Neural cell (in vitro differentiated cells): ENCODE data around the gene USF1. TPM values are rescaled to one million over a fixed set of nuclear protein-coding genes. Genes with fewer than 3 reads are reported as not detected.

Experiments used
- H2AFZ ChIP-seq: fragments of 200-600, 300-800 bp; sonication (generic), shearing (Covaris generic); 2 replicates; pipeline ENCODE4 v1.6.0; 2014; ENCODE audit warnings: low read depth, mild to moderate bottlenecking, antibody characterized with exemption, low read length, moderate library complexity
- H3F3A ChIP-seq: fragments of 200-600 bp; shearing (Covaris generic); 2 replicates; pipeline ENCODE4 v1.6.1; 2016; ENCODE audit warnings: mild to moderate bottlenecking, moderate library complexity, mixed read lengths, antibody characterized with exemption, low read length; ENCODE audit not compliant: insufficient read depth, poor library complexity, severe bottlenecking
- H3K27ac ChIP-seq: fragments of 200-600, 300-800 bp; sonication (generic), shearing (Covaris generic); 2 replicates; pipeline ENCODE4 v1.5.1; 2014; ENCODE audit warnings: mild to moderate bottlenecking, low read length, moderate library complexity
- H3K27me3 ChIP-seq: fragments of 300-800, 200-600 bp; sonication (generic), shearing (Covaris generic); 2 replicates; pipeline ENCODE4 v1.6.0; 2014; ENCODE audit warnings: mild to moderate bottlenecking, low read depth, low read length, moderate library complexity; ENCODE audit not compliant: insufficient read depth
- H3K36me3 ChIP-seq: fragments of 300-800, 200-600 bp; sonication (generic), shearing (Covaris generic); 2 replicates; pipeline ENCODE4 v1.5.1; 2014; ENCODE audit warnings: mild to moderate bottlenecking, antibody characterized with exemption, low read length, moderate library complexity; ENCODE audit not compliant: insufficient read depth
- H3K4me2 ChIP-seq: fragments of 300-800, 200-600 bp; sonication (generic), shearing (Covaris generic); 2 replicates; pipeline ENCODE4 v1.6.0; 2014; ENCODE audit warnings: mild to moderate bottlenecking, low read length
- H3K4me3 ChIP-seq: fragments of 300-800, 200-600 bp; sonication (generic), shearing (Covaris generic); 2 replicates; pipeline ENCODE4 v1.5.1; 2014; ENCODE audit warnings: mild to moderate bottlenecking, low read length, moderate library complexity
- H3K79me2 ChIP-seq: fragments of 200-600 bp; shearing (Covaris generic); replicated peaks from 2 replicates; pipeline ENCODE4 v1.6.0; 2014; ENCODE audit warnings: mild to moderate bottlenecking, low read length, moderate library complexity; ENCODE audit not compliant: insufficient read depth
- H3K9ac ChIP-seq: fragments of 300-800, 200-600 bp; sonication (generic), shearing (Covaris generic); 2 replicates; pipeline ENCODE4 v1.6.1; 2016; ENCODE audit warnings: mild to moderate bottlenecking, low read length, mixed read lengths
- H3K9me2 ChIP-seq: fragments of 200-600 bp; shearing (Covaris generic); 2 replicates; pipeline ENCODE4 v1.6.1; 2016; ENCODE audit warnings: mild to moderate bottlenecking, low read length, mixed read lengths; ENCODE audit not compliant: insufficient read depth
- H3K9me3 ChIP-seq: fragments of 200-600, 300-800 bp; sonication (generic), shearing (Covaris generic); 2 replicates; pipeline ENCODE4 v1.6.1; 2016; ENCODE audit warnings: mild to moderate bottlenecking, mixed run types, low read length, moderate library complexity, mixed read lengths
- H4K20me1 ChIP-seq: fragments of 200-600 bp; shearing (Covaris generic); 2 replicates; pipeline ENCODE4 v1.6.1; 2016; ENCODE audit warnings: mild to moderate bottlenecking, mixed run types; ENCODE audit not compliant: insufficient read depth
- CTCF ChIP-seq: fragments of 450-650 bp; IDR thresholded peaks from 2 replicates; pipeline ENCODE4 v1.5.1; 2014; ENCODE audit warnings: antibody characterized with exemption, mild to moderate bottlenecking, moderate library complexity; ENCODE audit not compliant: poor library complexity, severe bottlenecking
- EP300 ChIP-seq: fragments of 450-650 bp; conservative IDR thresholded peaks from 2 replicates; pipeline ENCODE4 v1.6.1; 2014; ENCODE audit warnings: antibody characterized with exemption, mild to moderate bottlenecking, moderate library complexity; ENCODE audit not compliant: poor library complexity, severe bottlenecking
- EZH2 ChIP-seq: fragments of 200-600, 300-800 bp; shearing (Covaris generic), sonication (generic); IDR thresholded peaks from 2 replicates; pipeline ENCODE4 v1.6.1; 2014; ENCODE audit warnings: antibody characterized with exemption, low read length, borderline replicate concordance, mild to moderate bottlenecking; ENCODE audit not compliant: insufficient read depth, poor library complexity, severe bottlenecking
- MXI1 ChIP-seq: fragments of 450-650 bp; conservative IDR thresholded peaks from 2 replicates; pipeline ENCODE4 v1.6.1; 2014; ENCODE audit warnings: antibody characterized with exemption, mild to moderate bottlenecking; ENCODE audit not compliant: poor library complexity, severe bottlenecking
- POLR2AphosphoS5 ChIP-seq: IDR thresholded peaks from 2 replicates; pipeline ENCODE4 v1.6.1; 2012
- RAD21 ChIP-seq: fragments of 450-650 bp; conservative IDR thresholded peaks from 2 replicates; pipeline ENCODE4 v1.6.1; 2014; ENCODE audit warnings: antibody characterized with exemption, mild to moderate bottlenecking, moderate library complexity
- REST ChIP-seq: IDR thresholded peaks from 2 replicates; pipeline ENCODE4 v1.6.1; 2012; ENCODE audit warnings: borderline replicate concordance
- SMC3 ChIP-seq: fragments of 450-650 bp; conservative IDR thresholded peaks from 2 replicates; pipeline ENCODE4 v1.6.1; 2014; ENCODE audit warnings: antibody characterized with exemption, mild to moderate bottlenecking, moderate library complexity; ENCODE audit not compliant: poor library complexity
- TAF1 ChIP-seq: IDR thresholded peaks from 2 replicates; pipeline ENCODE4 v1.6.1; 2012; ENCODE audit warnings: low read depth
- polyA plus RNA-seq: library from polyadenylated mRNA; depleted of rRNA; stranded (reverse); fragments of >200 nt; gene quantifications from 2 replicates; pipeline ENCODE4 v1.2.3, GENCODE V29; 2014

Gene USF1
- polyA plus RNA-seq, 1 donor from 2014 or later = 366 TPM

- Histone ChIP-seq H3K9ac (peak within 1 kb of the TSS; percentile 58), H2AFZ (no peak within 1 kb of the TSS), H3K36me3 (peaks cover 19% of the 10 kb centered on the region), H4K20me1 (no peaks in the 10 kb centered on the region), H3K9me2 (no peaks in the 10 kb centered on the region), H3K9me3 (no peaks in the 10 kb centered on the region), H3K79me2 (peaks cover 9% of the 10 kb centered on the region), H3K27me3 (no peaks in the 10 kb centered on the region), H3F3A (peaks cover 5% of the 10 kb centered on the region), H3K4me2 (no peak within 1 kb of the TSS), H3K27ac (peak within 1 kb of the TSS; percentile 31), H3K4me3 (peak within 1 kb of the TSS; percentile 69)
- TF ChIP-seq EZH2 (no peak), REST (no peak), EP300 (no peak), POLR2AphosphoS5 (no peak), RAD21 (no peak), SMC3 (no peak), MXI1 (no peak), TAF1 (no peak), CTCF (no peak)
Observed at GRCh38 chr1:161038523-161039153, 7.1 kb downstream of the USF1 start, which contains the start of gene TSTD1. TSTD1 (minus strand) TSS chr1:161038964; CDS start chr1:161038889, 75 bp downstream.

- Histone ChIP-seq H3K4me2 (no peak overlapping the region), H3F3A (peaks cover 5% of the 10 kb centered on the region), H3K27ac (no peak overlapping the region), H3K79me2 (peaks cover 3% of the 10 kb centered on the region), H2AFZ (no peak overlapping the region), H3K9ac (peak overlapping the region; percentile 58), H3K36me3 (peaks cover 19% of the 10 kb centered on the region), H4K20me1 (no peaks in the 10 kb centered on the region), H3K4me3 (peak overlapping the region; percentile 69), H3K9me2 (no peaks in the 10 kb centered on the region), H3K27me3 (no peaks in the 10 kb centered on the region), H3K9me3 (no peaks in the 10 kb centered on the region)
- TF ChIP-seq RAD21 (no peak), SMC3 (no peak), POLR2AphosphoS5 (no peak), MXI1 (no peak), CTCF (no peak), REST (no peak), EZH2 (no peak), EP300 (no peak), TAF1 (no peak)
Observed at GRCh38 chr1:161037661-161038522, 7.9 kb downstream of the USF1 start.
